Coronary artery (tissue), 2 donors: ENCODE data around the gene CATSPERE.
"Not testable (repeated sequence)": the region's sequence is repeated elsewhere in the genome, so short reads cannot be mapped to it uniquely, and the experiment has no call there.

ENCODE experiments used
- DNase-seq: peaks from one replicate; pipeline ENCODE4 v3.0.0-alpha.2; 2017; ENCODE audit warnings: low spot score
- H3K27ac ChIP-seq, 2 donors: fragments of 200-600 bp; sonication (generic); one replicate each; pipeline ENCODE4 v1.5.1; 2016 to 2019
- H3K4me3 ChIP-seq: fragments of 200-600 bp; sonication (generic); 2 replicates; pipeline ENCODE4 v1.5.1; 2016; ENCODE audit warnings: mild to moderate bottlenecking, moderate library complexity
- CTCF ChIP-seq: fragments of 200-600 bp; sonication (generic); IDR thresholded peaks from one replicate; pipeline ENCODE4 v1.5.1; 2019; ENCODE audit warnings: antibody characterized with exemption

Gene CATSPERE

DNA sequence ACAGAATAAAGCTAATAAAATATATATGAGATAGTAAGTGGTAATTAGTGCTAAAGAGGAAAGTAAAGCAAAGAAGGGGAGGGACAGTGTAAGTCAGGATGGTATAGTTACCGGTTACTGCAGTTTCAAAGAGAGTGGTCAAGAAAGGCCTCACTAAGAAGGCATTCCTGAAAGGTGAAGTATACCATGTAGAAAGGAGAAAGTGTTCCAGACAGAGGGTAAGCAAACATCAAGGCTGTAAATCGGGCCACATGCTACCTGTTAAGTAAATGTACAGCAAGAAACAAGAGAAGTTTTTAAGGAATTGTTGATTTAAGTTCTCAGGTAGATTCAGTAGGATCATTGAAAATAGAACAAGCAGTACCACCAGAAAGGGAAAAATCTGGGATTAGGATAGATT lies 201.5 kb downstream of the CATSPERE start:
- no peak for DNase-seq
- H3K4me3 ChIP-seq: no peak overlapping the region
- no peak overlapping the region for H3K27ac ChIP-seq
- TF ChIP-seq CTCF: no peak

- H3K27ac ChIP-seq: no peak overlapping the region
- no peak for DNase-seq
- H3K4me3 ChIP-seq: no peak overlapping the region
- no peak for TF ChIP-seq CTCF
Measured at GRCh38 chr1:244664353-244664752, 203.3 kb downstream of the CATSPERE start.

GRCh38 chr1:244665771-244666217 lies 204.7 kb downstream of the CATSPERE start:
- Histone ChIP-seq H3K4me3 (peak overlapping the region; percentile 42), H3K27ac (no peak overlapping the region)
- TF ChIP-seq CTCF: no peak
- DNase-seq: no peak

- DNase-seq, H3K27ac ChIP-seq: not testable (repeated sequence)
Measured at GRCh38 chr1:244666672-244667418, 205.8 kb downstream of the CATSPERE start.

GRCh38 chr1:244667797-244668196 lies 206.7 kb downstream of the CATSPERE start:
- TF ChIP-seq CTCF: no peak
- H3K4me3 ChIP-seq: no peak overlapping the region
- no peak overlapping the region for H3K27ac ChIP-seq
- no peak for DNase-seq

More at GRCh38 chr1:244666672-244667418, 205.8 kb downstream of the CATSPERE start:
- not testable (repeated sequence) for H3K4me3 ChIP-seq

- Histone ChIP-seq H3K27ac (peak overlapping the region; percentile 61 to 67), H3K4me3 (peak overlapping the region; percentile 9)
- no peak for DNase-seq
- TF ChIP-seq CTCF: no peak
Measured at GRCh38 chr1:244672946-244673682, 212.0 kb downstream of the CATSPERE start.

- TF ChIP-seq CTCF: no peak
- Histone ChIP-seq H3K27ac (peak overlapping the region in 1 of 2 donors; percentile 61), H3K4me3 (no peak overlapping the region)
- DNase-seq: no peak
Measured at GRCh38 chr1:244674446-244674845, 213.4 kb downstream of the CATSPERE start.
